Keratinocyte (primary cell): ENCODE results near the gene RAD23B. TPM values are rescaled to one million over a fixed set of nuclear protein-coding genes. Genes with fewer than 3 reads are reported as not detected.

Source experiments
- DNase-seq: peaks from one replicate; pipeline ENCODE4 v3.0.0-alpha.2; 2011; ENCODE audit warnings: low read depth, missing footprints, low spot score
- FAIRE-seq: peaks from 2 replicates; lab custom pipeline; 2011; peaks lifted over from hg19 to GRCh38; lab: Jason Lieb, UNC
- H2AFZ ChIP-seq: 2 replicates; pipeline ENCODE4 v1.6.0; 2012; ENCODE audit warnings: low read length, control low read depth, inconsistent platforms; ENCODE audit not compliant: control insufficient read depth
- H3K27ac ChIP-seq: 2 replicates; pipeline ENCODE4 v1.5.1; 2011; ENCODE audit warnings: low read length; ENCODE audit not compliant: control insufficient read depth, insufficient read depth
- H3K27me3 ChIP-seq: 3 replicates; pipeline ENCODE4 v1.6.0; 2011; ENCODE audit warnings: low read length; ENCODE audit not compliant: control insufficient read depth, insufficient read depth; ENCODE audit errors: extremely low read depth
- H3K36me3 ChIP-seq, 2 experiments: 2 replicates in 1 of 2; 3 replicates in 1 of 2; pipeline ENCODE4 v1.5.1; 2011; ENCODE audit warnings: low read length in 2 of 2, mild to moderate bottlenecking in 1 of 2; ENCODE audit not compliant: control insufficient read depth in 2 of 2, insufficient read depth in 2 of 2; ENCODE audit errors: extremely low read depth in 1 of 2
- H3K4me1 ChIP-seq: 3 replicates; pipeline ENCODE4 v1.5.1; 2011; ENCODE audit warnings: low read length; ENCODE audit not compliant: control insufficient read depth, insufficient read depth; ENCODE audit errors: extremely low read depth
- H3K4me2 ChIP-seq: 3 replicates; pipeline ENCODE4 v1.6.0; 2011; ENCODE audit warnings: low read depth, low read length; ENCODE audit not compliant: control insufficient read depth, insufficient read depth; ENCODE audit errors: extremely low read depth
- H3K4me3 ChIP-seq, 3 experiments: fragments of 200-600 bp in 1 of 3; sonication (generic) in 1 of 3; 2 replicates in 2 of 3; 3 replicates in 1 of 3; pipeline ENCODE4 v1.5.1; 2011 to 2016; ENCODE audit warnings: low read length in 3 of 3, mild to moderate bottlenecking in 3 of 3, control low read depth in 2 of 3, inconsistent platforms in 1 of 3, low read depth in 1 of 3, mixed read lengths in 1 of 3, mixed run types in 1 of 3, moderate library complexity in 1 of 3; ENCODE audit not compliant: control insufficient read depth in 2 of 3, insufficient read depth in 2 of 3; ENCODE audit errors: extremely low read depth in 1 of 3
- H3K79me2 ChIP-seq: 2 replicates; pipeline ENCODE4 v1.6.0; 2012; ENCODE audit warnings: low read length; ENCODE audit not compliant: control insufficient read depth, insufficient read depth
- H3K9ac ChIP-seq: 3 replicates; pipeline ENCODE4 v1.6.0; 2011; ENCODE audit warnings: low read length; ENCODE audit not compliant: control insufficient read depth, insufficient read depth; ENCODE audit errors: extremely low read depth
- H3K9me1 ChIP-seq: 3 replicates; pipeline ENCODE4 v1.6.0; 2011; ENCODE audit warnings: low read length; ENCODE audit not compliant: control insufficient read depth, insufficient read depth; ENCODE audit errors: extremely low read depth
- H3K9me3 ChIP-seq: 2 replicates; pipeline ENCODE4 v1.5.1; 2012; ENCODE audit warnings: low read depth, low read length; ENCODE audit not compliant: control insufficient read depth
- H4K20me1 ChIP-seq: 3 replicates; pipeline ENCODE4 v1.6.0; 2011; ENCODE audit warnings: low read length; ENCODE audit not compliant: control insufficient read depth, insufficient read depth; ENCODE audit errors: extremely low read depth
- EZH2 ChIP-seq: IDR thresholded peaks from one replicate; pipeline ENCODE4 v1.6.1; 2012; ENCODE audit warnings: inconsistent platforms, mild to moderate bottlenecking, low read length, moderate library complexity
- dilution Hi-C: fragments of 300-500 bp; cut with MboI; formaldehyde crosslinking; loops from one replicate; pipeline ENCODE4 v1.7.0; 2020; ENCODE audit warnings: low sequenced_read_pairs; ENCODE audit not compliant: extremely low pct_ligation_motif_present
- polyA plus RNA-seq, 5 experiments: library from polyadenylated mRNA; depleted of rRNA in 3 of 5; stranded (reverse) in 3 of 5; stranded (forward) in 1 of 5; unstranded in 1 of 5; fragments of >200 nt; gene quantifications; 1 replicate in 1 of 5; 2 replicates in 3 of 5; 3 replicates in 1 of 5; pipeline versions ENCODE4 v1.2.1 to v1.2.3, GENCODE V29; 2011 to 2012; ENCODE audit warnings: missing spikeins in 2 of 5, low read depth in 1 of 5, low replicate concordance in 1 of 5
- TF ChIP-seq, protein P1 (sequence below), 3 experiments: IDR thresholded peaks in 1 of 3; conservative IDR thresholded peaks in 1 of 3; optimal IDR thresholded peaks in 1 of 3; 2 replicates in 2 of 3; 3 replicates in 1 of 3; pipeline versions ENCODE3 to v1.5.1; 2011; ENCODE audit warnings: low read length in 3 of 3, mild to moderate bottlenecking in 3 of 3, moderate library complexity in 2 of 3, control low read depth in 1 of 3, inconsistent platforms in 1 of 3; ENCODE audit not compliant: insufficient read depth in 2 of 3; ENCODE audit errors: extremely low read depth in 1 of 3

Gene RAD23B
- polyA plus RNA-seq, 1 donor (not counting 4 experiments of a cell fraction or from before 2014, with no cell fraction given) = 168 TPM

DNA sequence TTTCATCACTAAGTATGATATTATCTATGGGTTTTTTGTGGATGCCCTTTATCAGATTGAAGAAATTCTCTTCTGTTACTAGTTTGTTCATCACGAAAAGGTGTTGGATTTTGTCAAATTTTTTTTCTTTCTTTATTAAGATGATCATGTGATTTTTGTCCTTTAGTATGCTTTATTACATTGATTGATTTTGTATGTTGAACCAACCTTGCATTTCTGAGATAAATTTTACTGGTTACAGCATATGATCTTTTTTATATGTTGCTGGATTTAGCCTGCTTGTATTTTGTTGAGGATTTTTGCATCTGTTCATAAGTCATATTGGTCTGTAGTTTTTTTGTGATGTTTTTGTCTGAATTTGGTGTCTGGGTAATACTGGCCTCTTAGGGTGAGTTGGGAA is 42.8 kb downstream of the RAD23B start:
- DNase-seq = no peak
- no peak overlapping the region for H3K9ac ChIP-seq
- no peaks in the 10 kb centered on the region for H3K9me3 ChIP-seq
- H3K4me3 ChIP-seq = no peak overlapping the region
- H3K36me3 ChIP-seq = peaks cover 9 to 12% of the 10 kb centered on the region in 2 experiments
- no peak overlapping the region for H3K4me2 ChIP-seq
- H3K9me1 ChIP-seq = no peaks in the 10 kb centered on the region
- dilution Hi-C loops = no loop called here
- H3K79me2 ChIP-seq = peaks cover 50% of the 10 kb centered on the region
- H4K20me1 ChIP-seq = peaks cover 4% of the 10 kb centered on the region
- H3K4me1 ChIP-seq = no peaks in the 10 kb centered on the region
- H3K27me3 ChIP-seq = no peaks in the 10 kb centered on the region
- FAIRE-seq = no peak
- no peak overlapping the region for H3K27ac ChIP-seq
- no peak for TF ChIP-seq EZH2
- TF ChIP-seq, protein P1, sequence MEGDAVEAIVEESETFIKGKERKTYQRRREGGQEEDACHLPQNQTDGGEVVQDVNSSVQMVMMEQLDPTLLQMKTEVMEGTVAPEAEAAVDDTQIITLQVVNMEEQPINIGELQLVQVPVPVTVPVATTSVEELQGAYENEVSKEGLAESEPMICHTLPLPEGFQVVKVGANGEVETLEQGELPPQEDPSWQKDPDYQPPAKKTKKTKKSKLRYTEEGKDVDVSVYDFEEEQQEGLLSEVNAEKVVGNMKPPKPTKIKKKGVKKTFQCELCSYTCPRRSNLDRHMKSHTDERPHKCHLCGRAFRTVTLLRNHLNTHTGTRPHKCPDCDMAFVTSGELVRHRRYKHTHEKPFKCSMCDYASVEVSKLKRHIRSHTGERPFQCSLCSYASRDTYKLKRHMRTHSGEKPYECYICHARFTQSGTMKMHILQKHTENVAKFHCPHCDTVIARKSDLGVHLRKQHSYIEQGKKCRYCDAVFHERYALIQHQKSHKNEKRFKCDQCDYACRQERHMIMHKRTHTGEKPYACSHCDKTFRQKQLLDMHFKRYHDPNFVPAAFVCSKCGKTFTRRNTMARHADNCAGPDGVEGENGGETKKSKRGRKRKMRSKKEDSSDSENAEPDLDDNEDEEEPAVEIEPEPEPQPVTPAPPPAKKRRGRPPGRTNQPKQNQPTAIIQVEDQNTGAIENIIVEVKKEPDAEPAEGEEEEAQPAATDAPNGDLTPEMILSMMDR (optimal IDR thresholded peaks at IDR 0.05 in 1 of 3, IDR thresholded peaks at IDR 0.05 in 1 of 3, conservative IDR thresholded peaks at IDR 0.05 in 1 of 3; ENCODE audit: extremely low read depth in 1 of 3, insufficient read depth in 2 of 3, low read length in 3 of 3) = no peak
- no peak overlapping the region for H2AFZ ChIP-seq

DNA sequence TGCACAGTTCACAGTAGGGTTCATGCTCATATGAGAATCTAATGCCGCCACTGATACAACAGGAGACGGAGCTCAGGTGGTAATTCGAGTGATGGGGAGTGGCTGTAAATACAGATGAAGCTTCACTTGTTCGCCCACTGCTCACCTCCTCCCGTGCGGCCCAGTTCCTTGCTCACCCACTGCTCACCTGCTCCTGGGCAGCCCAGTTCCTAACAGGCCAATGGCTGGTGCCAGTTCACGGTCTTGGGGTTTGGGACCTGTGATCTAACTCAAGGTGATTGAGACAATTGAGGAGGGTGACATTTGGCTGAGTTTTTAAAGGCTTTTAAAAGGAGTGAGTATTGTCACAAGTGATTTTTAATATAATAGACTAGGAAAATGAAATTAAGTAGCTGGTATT is 45.4 kb downstream of the RAD23B start:
- H3K27me3 ChIP-seq = no peaks in the 10 kb centered on the region
- dilution Hi-C loops = no loop called here
- H4K20me1 ChIP-seq = peaks cover 4% of the 10 kb centered on the region
- peaks cover 11 to 17% of the 10 kb centered on the region in 2 experiments for H3K36me3 ChIP-seq
- H3K79me2 ChIP-seq = peaks cover 38% of the 10 kb centered on the region
- no peak overlapping the region for H3K9ac ChIP-seq
- no peak for FAIRE-seq
- no peak overlapping the region for H3K4me3 ChIP-seq
- H2AFZ ChIP-seq = no peak overlapping the region
- H3K9me1 ChIP-seq = no peaks in the 10 kb centered on the region
- no peak for DNase-seq
- no peaks in the 10 kb centered on the region for H3K4me1 ChIP-seq
- H3K27ac ChIP-seq = no peak overlapping the region
- H3K9me3 ChIP-seq = no peaks in the 10 kb centered on the region
- no peak overlapping the region for H3K4me2 ChIP-seq
- TF ChIP-seq, protein P1 (optimal IDR thresholded peaks at IDR 0.05 in 1 of 3, IDR thresholded peaks at IDR 0.05 in 1 of 3, conservative IDR thresholded peaks at IDR 0.05 in 1 of 3; ENCODE audit: extremely low read depth in 1 of 3, insufficient read depth in 2 of 3, low read length in 3 of 3) = no peak
- TF ChIP-seq EZH2 = no peak
